Neural cell (in vitro differentiated cells): ENCODE data around the gene B3GNT3. TPM values are rescaled to one million over a fixed set of nuclear protein-coding genes. Genes with fewer than 3 reads are reported as not detected.
A peak's percentile ranks its signal among the peaks of the same experiment; 100 is the strongest.

ENCODE experiments used
- H2AFZ ChIP-seq: fragments of 200-600, 300-800 bp; sonication (generic), shearing (Covaris generic); 2 replicates; pipeline ENCODE4 v1.6.0; 2014; ENCODE audit warnings: low read depth, mild to moderate bottlenecking, antibody characterized with exemption, low read length, moderate library complexity
- H3F3A ChIP-seq: fragments of 200-600 bp; shearing (Covaris generic); 2 replicates; pipeline ENCODE4 v1.6.1; 2016; ENCODE audit warnings: mild to moderate bottlenecking, moderate library complexity, mixed read lengths, antibody characterized with exemption, low read length; ENCODE audit not compliant: insufficient read depth, poor library complexity, severe bottlenecking
- H3K27ac ChIP-seq: fragments of 200-600, 300-800 bp; sonication (generic), shearing (Covaris generic); 2 replicates; pipeline ENCODE4 v1.5.1; 2014; ENCODE audit warnings: mild to moderate bottlenecking, low read length, moderate library complexity
- H3K27me3 ChIP-seq: fragments of 300-800, 200-600 bp; sonication (generic), shearing (Covaris generic); 2 replicates; pipeline ENCODE4 v1.6.0; 2014; ENCODE audit warnings: mild to moderate bottlenecking, low read depth, low read length, moderate library complexity; ENCODE audit not compliant: insufficient read depth
- H3K36me3 ChIP-seq: fragments of 300-800, 200-600 bp; sonication (generic), shearing (Covaris generic); 2 replicates; pipeline ENCODE4 v1.5.1; 2014; ENCODE audit warnings: mild to moderate bottlenecking, antibody characterized with exemption, low read length, moderate library complexity; ENCODE audit not compliant: insufficient read depth
- H3K4me2 ChIP-seq: fragments of 300-800, 200-600 bp; sonication (generic), shearing (Covaris generic); 2 replicates; pipeline ENCODE4 v1.6.0; 2014; ENCODE audit warnings: mild to moderate bottlenecking, low read length
- H3K4me3 ChIP-seq: fragments of 300-800, 200-600 bp; sonication (generic), shearing (Covaris generic); 2 replicates; pipeline ENCODE4 v1.5.1; 2014; ENCODE audit warnings: mild to moderate bottlenecking, low read length, moderate library complexity
- H3K79me2 ChIP-seq: fragments of 200-600 bp; shearing (Covaris generic); replicated peaks from 2 replicates; pipeline ENCODE4 v1.6.0; 2014; ENCODE audit warnings: mild to moderate bottlenecking, low read length, moderate library complexity; ENCODE audit not compliant: insufficient read depth
- H3K9ac ChIP-seq: fragments of 300-800, 200-600 bp; sonication (generic), shearing (Covaris generic); 2 replicates; pipeline ENCODE4 v1.6.1; 2016; ENCODE audit warnings: mild to moderate bottlenecking, low read length, mixed read lengths
- H3K9me2 ChIP-seq: fragments of 200-600 bp; shearing (Covaris generic); 2 replicates; pipeline ENCODE4 v1.6.1; 2016; ENCODE audit warnings: mild to moderate bottlenecking, low read length, mixed read lengths; ENCODE audit not compliant: insufficient read depth
- H3K9me3 ChIP-seq: fragments of 200-600, 300-800 bp; sonication (generic), shearing (Covaris generic); 2 replicates; pipeline ENCODE4 v1.6.1; 2016; ENCODE audit warnings: mild to moderate bottlenecking, mixed run types, low read length, moderate library complexity, mixed read lengths
- H4K20me1 ChIP-seq: fragments of 200-600 bp; shearing (Covaris generic); 2 replicates; pipeline ENCODE4 v1.6.1; 2016; ENCODE audit warnings: mild to moderate bottlenecking, mixed run types; ENCODE audit not compliant: insufficient read depth
- CTCF ChIP-seq: fragments of 450-650 bp; IDR thresholded peaks from 2 replicates; pipeline ENCODE4 v1.5.1; 2014; ENCODE audit warnings: antibody characterized with exemption, mild to moderate bottlenecking, moderate library complexity; ENCODE audit not compliant: poor library complexity, severe bottlenecking
- EZH2 ChIP-seq: fragments of 200-600, 300-800 bp; shearing (Covaris generic), sonication (generic); IDR thresholded peaks from 2 replicates; pipeline ENCODE4 v1.6.1; 2014; ENCODE audit warnings: antibody characterized with exemption, low read length, borderline replicate concordance, mild to moderate bottlenecking; ENCODE audit not compliant: insufficient read depth, poor library complexity, severe bottlenecking
- POLR2AphosphoS5 ChIP-seq: IDR thresholded peaks from 2 replicates; pipeline ENCODE4 v1.6.1; 2012
- RAD21 ChIP-seq: fragments of 450-650 bp; conservative IDR thresholded peaks from 2 replicates; pipeline ENCODE4 v1.6.1; 2014; ENCODE audit warnings: antibody characterized with exemption, mild to moderate bottlenecking, moderate library complexity
- REST ChIP-seq: IDR thresholded peaks from 2 replicates; pipeline ENCODE4 v1.6.1; 2012; ENCODE audit warnings: borderline replicate concordance
- SMC3 ChIP-seq: fragments of 450-650 bp; conservative IDR thresholded peaks from 2 replicates; pipeline ENCODE4 v1.6.1; 2014; ENCODE audit warnings: antibody characterized with exemption, mild to moderate bottlenecking, moderate library complexity; ENCODE audit not compliant: poor library complexity
- TAF1 ChIP-seq: IDR thresholded peaks from 2 replicates; pipeline ENCODE4 v1.6.1; 2012; ENCODE audit warnings: low read depth
- polyA plus RNA-seq: library from polyadenylated mRNA; depleted of rRNA; stranded (reverse); fragments of >200 nt; gene quantifications from 2 replicates; pipeline ENCODE4 v1.2.3, GENCODE V29; 2014

The B3GNT3 gene
- polyA plus RNA-seq, 1 donor from 2014 or later, result not detected

GRCh38 chr19:17854061-17854460 is 59.1 kb downstream of the B3GNT3 start:
- TF ChIP-seq CTCF (no peak), POLR2AphosphoS5 (no peak), TAF1 (no peak), EZH2 (no peak)
- no peak overlapping the region for H3K9ac ChIP-seq
- no peaks in the 10 kb centered on the region for H3K9me2 ChIP-seq

GRCh38 chr19:17855280-17856152 is 60.6 kb downstream of the B3GNT3 start:
- H3K27me3 ChIP-seq, result no peaks in the 10 kb centered on the region
- no peaks in the 10 kb centered on the region for H3K9me3 ChIP-seq
- no peaks in the 10 kb centered on the region for H3K36me3 ChIP-seq
- no peak overlapping the region for H3K4me2 ChIP-seq
- H3K27ac ChIP-seq, result no peak overlapping the region
- H3K9ac ChIP-seq, result no peak overlapping the region
- no peak overlapping the region for H2AFZ ChIP-seq
- peaks cover 8% of the 10 kb centered on the region for H3K79me2 ChIP-seq
- no peaks in the 10 kb centered on the region for H3F3A ChIP-seq
- H4K20me1 ChIP-seq, result peaks cover under 1% of the 10 kb centered on the region
- TF ChIP-seq REST (no peak), RAD21 (peak; percentile 96), SMC3 (peak; percentile 91), EZH2 (no peak), TAF1 (no peak), CTCF (peak; percentile 96)
- no peaks in the 10 kb centered on the region for H3K9me2 ChIP-seq
- no peak overlapping the region for H3K4me3 ChIP-seq

More at GRCh38 chr19:17854061-17854460, 59.1 kb downstream of the B3GNT3 start:
- H4K20me1 ChIP-seq, result no peaks in the 10 kb centered on the region
- no peaks in the 10 kb centered on the region for H3F3A ChIP-seq
- no peak overlapping the region for H3K4me2 ChIP-seq
- no peak overlapping the region for H2AFZ ChIP-seq
- no peaks in the 10 kb centered on the region for H3K36me3 ChIP-seq
- no peaks in the 10 kb centered on the region for H3K9me3 ChIP-seq
- no peak overlapping the region for H3K27ac ChIP-seq
- no peaks in the 10 kb centered on the region for H3K27me3 ChIP-seq
- H3K79me2 ChIP-seq, result no peaks in the 10 kb centered on the region
- H3K4me3 ChIP-seq, result no peak overlapping the region
